Measurements from ENCODE around the gene GATB. TPM values are rescaled to one million over a fixed set of nuclear protein-coding genes. Genes with fewer than 3 reads are reported as not detected.

The GATB gene
- total and polyA plus RNA-seq, 2 donors (not counting 1 experiment from before 2014, with no cell fraction given): 18.7 to 20.8 TPM

GRCh38 chr4:151670843-151671242 lies 90.0 kb downstream of the GATB start:
- H4K20me1 ChIP-seq (ENCODE audit: control insufficient read depth, extremely low read depth, insufficient read depth, low read length): no peaks in the 10 kb centered on the region
- TF ChIP-seq EZH2 (IDR thresholded peaks at IDR 0.05; ENCODE audit: low read length, missing control alignments) (no peak), CTCF (conservative IDR thresholded peaks at IDR 0.05 in 1 of 2, IDR thresholded peaks at IDR 0.05 in 1 of 2; ENCODE audit: low read depth in 1 of 2, low read length in 2 of 2) (no peak)
- no peak overlapping the region for H3K4me3 ChIP-seq (replicated peaks in 1 of 4; ENCODE audit: control extremely low read depth in 1 of 4, insufficient read depth in 1 of 4, low read depth in 3 of 4, low read length in 4 of 4)
- no peaks in the 10 kb centered on the region for H3K36me3 ChIP-seq (ENCODE audit: control insufficient read depth, insufficient read depth, low read length)
- no peaks in the 10 kb centered on the region for H3K27me3 ChIP-seq (ENCODE audit: control insufficient read depth, insufficient read depth, low read length)
- H3K4me1 ChIP-seq (ENCODE audit: control insufficient read depth, extremely low read depth, insufficient read depth, low read length): no peaks in the 10 kb centered on the region
- H3K9me3 ChIP-seq (ENCODE audit: control insufficient read depth, insufficient read depth, low read depth, low read length): no peaks in the 10 kb centered on the region
- DNase-seq (ENCODE audit: low read depth in 2 of 2): no peak
- H3K9ac ChIP-seq (ENCODE audit: insufficient read depth, low read length): no peak overlapping the region
- H2AFZ ChIP-seq (ENCODE audit: low read length): no peak overlapping the region
- H3K4me2 ChIP-seq (ENCODE audit: extremely low read depth, insufficient read depth, low read length): no peak overlapping the region
- no peaks in the 10 kb centered on the region for H3K79me2 ChIP-seq (ENCODE audit: control insufficient read depth, insufficient read depth, low read length)
- H3K27ac ChIP-seq (ENCODE audit: insufficient read depth, low read length): no peak overlapping the region

- Histone ChIP-seq H3K4me3 (replicated peaks in 1 of 4; ENCODE audit: control extremely low read depth in 1 of 4, insufficient read depth in 1 of 4, low read depth in 3 of 4, low read length in 4 of 4) (no peak overlapping the region), H2AFZ (ENCODE audit: low read length) (no peak overlapping the region), H3K27ac (ENCODE audit: insufficient read depth, low read length) (no peak overlapping the region), H3K27me3 (ENCODE audit: control insufficient read depth, insufficient read depth, low read length) (no peaks in the 10 kb centered on the region), H3K9me3 (ENCODE audit: control insufficient read depth, insufficient read depth, low read depth, low read length) (no peaks in the 10 kb centered on the region), H4K20me1 (ENCODE audit: control insufficient read depth, extremely low read depth, insufficient read depth, low read length) (no peaks in the 10 kb centered on the region), H3K9ac (ENCODE audit: insufficient read depth, low read length) (no peak overlapping the region), H3K36me3 (ENCODE audit: control insufficient read depth, insufficient read depth, low read length) (no peaks in the 10 kb centered on the region), H3K4me2 (ENCODE audit: extremely low read depth, insufficient read depth, low read length) (no peak overlapping the region), H3K4me1 (ENCODE audit: control insufficient read depth, extremely low read depth, insufficient read depth, low read length) (no peaks in the 10 kb centered on the region), H3K79me2 (ENCODE audit: control insufficient read depth, insufficient read depth, low read length) (no peaks in the 10 kb centered on the region)
- no peak for DNase-seq (ENCODE audit: low read depth in 2 of 2)
- TF ChIP-seq EZH2 (IDR thresholded peaks at IDR 0.05; ENCODE audit: low read length, missing control alignments): no peak
- no peak for TF ChIP-seq CTCF (conservative IDR thresholded peaks at IDR 0.05 in 1 of 2, IDR thresholded peaks at IDR 0.05 in 1 of 2; ENCODE audit: low read depth in 1 of 2, low read length in 2 of 2)
Observed at GRCh38 chr4:151669990-151670389, 90.8 kb downstream of the GATB start.

GRCh38 chr4:151668689-151669402 lies 92.0 kb downstream of the GATB start:
- H3K4me2 ChIP-seq (ENCODE audit: extremely low read depth, insufficient read depth, low read length): no peak overlapping the region
- H2AFZ ChIP-seq (ENCODE audit: low read length): no peak overlapping the region
- no peak overlapping the region for H3K27ac ChIP-seq (ENCODE audit: insufficient read depth, low read length)

More at GRCh38 chr4:151668689-151669402, 92.0 kb downstream of the GATB start:
- Histone ChIP-seq H3K36me3 (ENCODE audit: control insufficient read depth, insufficient read depth, low read length) (no peaks in the 10 kb centered on the region), H3K4me1 (ENCODE audit: control insufficient read depth, extremely low read depth, insufficient read depth, low read length) (no peaks in the 10 kb centered on the region), H3K9me3 (ENCODE audit: control insufficient read depth, insufficient read depth, low read depth, low read length) (no peaks in the 10 kb centered on the region), H3K9ac (ENCODE audit: insufficient read depth, low read length) (no peak overlapping the region), H3K4me3 (replicated peaks in 1 of 4; ENCODE audit: control extremely low read depth in 1 of 4, insufficient read depth in 1 of 4, low read depth in 3 of 4, low read length in 4 of 4) (no peak overlapping the region), H4K20me1 (ENCODE audit: control insufficient read depth, extremely low read depth, insufficient read depth, low read length) (no peaks in the 10 kb centered on the region), H3K27me3 (ENCODE audit: control insufficient read depth, insufficient read depth, low read length) (no peaks in the 10 kb centered on the region), H3K79me2 (ENCODE audit: control insufficient read depth, insufficient read depth, low read length) (no peaks in the 10 kb centered on the region)
- DNase-seq (ENCODE audit: low read depth in 2 of 2): peak in 1 of 2 donors; percentile 19
- TF ChIP-seq EZH2 (IDR thresholded peaks at IDR 0.05; ENCODE audit: low read length, missing control alignments): no peak
- no peak for TF ChIP-seq CTCF (conservative IDR thresholded peaks at IDR 0.05 in 1 of 2, IDR thresholded peaks at IDR 0.05 in 1 of 2; ENCODE audit: low read depth in 1 of 2, low read length in 2 of 2)

Measured in fibroblast of lung (primary cell).